Epithelial cell of esophagus (primary cell): Measurements from ENCODE around the gene SWSAP1.
"Not testable (repeated sequence)": the region's sequence is repeated elsewhere in the genome, so short reads cannot be mapped to it uniquely, and the experiment has no call there.

Experiments
- DNase-seq: peaks from one replicate; pipeline ENCODE4 v3.0.0; 2010; ENCODE audit warnings: low read depth
- H3K4me3 ChIP-seq: 2 replicates; pipeline ENCODE4 v1.5.1; 2011; ENCODE audit warnings: mild to moderate bottlenecking, low read length, control low read depth
- TF ChIP-seq, protein P1 (sequence below): IDR thresholded peaks from 2 replicates; pipeline ENCODE4 v1.5.1; 2011; ENCODE audit warnings: low read depth, mild to moderate bottlenecking, low read length, control low read depth, inconsistent platforms; ENCODE audit not compliant: insufficient read depth; ENCODE audit errors: missing control alignments

Gene SWSAP1

DNA sequence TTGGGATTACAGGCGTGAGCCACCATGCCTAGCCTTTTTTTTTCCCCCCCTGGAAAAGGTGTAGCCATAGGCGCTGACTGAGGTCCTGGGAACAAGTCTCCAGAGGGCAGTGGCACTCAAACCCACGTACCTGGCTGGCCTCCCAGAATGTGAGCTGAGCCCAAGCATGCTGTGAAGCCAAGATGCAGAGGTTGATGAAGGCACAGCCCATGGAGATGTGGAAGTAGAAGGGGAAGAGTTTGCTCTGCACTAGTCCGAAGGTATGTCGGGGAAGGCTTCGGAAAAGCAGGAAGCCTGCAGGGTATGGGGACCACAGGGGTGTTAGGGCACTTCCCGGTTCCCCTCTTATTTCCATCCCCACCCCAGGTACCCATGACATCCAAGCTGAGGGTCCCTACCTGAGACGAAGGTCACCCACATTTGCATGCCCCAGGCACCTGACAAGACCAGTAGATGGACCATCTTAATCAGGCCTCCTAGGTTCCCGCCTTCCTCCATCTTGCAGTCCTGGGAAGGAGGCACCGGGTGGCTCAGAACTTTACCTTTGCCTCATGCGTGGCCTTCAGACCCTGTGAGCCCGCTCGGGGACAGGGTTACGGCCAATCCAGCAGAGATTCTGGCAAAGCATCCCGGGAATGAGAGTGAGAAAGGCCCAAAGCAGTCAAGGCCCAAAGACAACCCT lies 29.2 kb upstream of the SWSAP1 start:
- TF ChIP-seq, protein P1, sequence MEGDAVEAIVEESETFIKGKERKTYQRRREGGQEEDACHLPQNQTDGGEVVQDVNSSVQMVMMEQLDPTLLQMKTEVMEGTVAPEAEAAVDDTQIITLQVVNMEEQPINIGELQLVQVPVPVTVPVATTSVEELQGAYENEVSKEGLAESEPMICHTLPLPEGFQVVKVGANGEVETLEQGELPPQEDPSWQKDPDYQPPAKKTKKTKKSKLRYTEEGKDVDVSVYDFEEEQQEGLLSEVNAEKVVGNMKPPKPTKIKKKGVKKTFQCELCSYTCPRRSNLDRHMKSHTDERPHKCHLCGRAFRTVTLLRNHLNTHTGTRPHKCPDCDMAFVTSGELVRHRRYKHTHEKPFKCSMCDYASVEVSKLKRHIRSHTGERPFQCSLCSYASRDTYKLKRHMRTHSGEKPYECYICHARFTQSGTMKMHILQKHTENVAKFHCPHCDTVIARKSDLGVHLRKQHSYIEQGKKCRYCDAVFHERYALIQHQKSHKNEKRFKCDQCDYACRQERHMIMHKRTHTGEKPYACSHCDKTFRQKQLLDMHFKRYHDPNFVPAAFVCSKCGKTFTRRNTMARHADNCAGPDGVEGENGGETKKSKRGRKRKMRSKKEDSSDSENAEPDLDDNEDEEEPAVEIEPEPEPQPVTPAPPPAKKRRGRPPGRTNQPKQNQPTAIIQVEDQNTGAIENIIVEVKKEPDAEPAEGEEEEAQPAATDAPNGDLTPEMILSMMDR = no peak
- no peak for DNase-seq
- H3K4me3 ChIP-seq = peak overlapping the region; percentile 85

DNA sequence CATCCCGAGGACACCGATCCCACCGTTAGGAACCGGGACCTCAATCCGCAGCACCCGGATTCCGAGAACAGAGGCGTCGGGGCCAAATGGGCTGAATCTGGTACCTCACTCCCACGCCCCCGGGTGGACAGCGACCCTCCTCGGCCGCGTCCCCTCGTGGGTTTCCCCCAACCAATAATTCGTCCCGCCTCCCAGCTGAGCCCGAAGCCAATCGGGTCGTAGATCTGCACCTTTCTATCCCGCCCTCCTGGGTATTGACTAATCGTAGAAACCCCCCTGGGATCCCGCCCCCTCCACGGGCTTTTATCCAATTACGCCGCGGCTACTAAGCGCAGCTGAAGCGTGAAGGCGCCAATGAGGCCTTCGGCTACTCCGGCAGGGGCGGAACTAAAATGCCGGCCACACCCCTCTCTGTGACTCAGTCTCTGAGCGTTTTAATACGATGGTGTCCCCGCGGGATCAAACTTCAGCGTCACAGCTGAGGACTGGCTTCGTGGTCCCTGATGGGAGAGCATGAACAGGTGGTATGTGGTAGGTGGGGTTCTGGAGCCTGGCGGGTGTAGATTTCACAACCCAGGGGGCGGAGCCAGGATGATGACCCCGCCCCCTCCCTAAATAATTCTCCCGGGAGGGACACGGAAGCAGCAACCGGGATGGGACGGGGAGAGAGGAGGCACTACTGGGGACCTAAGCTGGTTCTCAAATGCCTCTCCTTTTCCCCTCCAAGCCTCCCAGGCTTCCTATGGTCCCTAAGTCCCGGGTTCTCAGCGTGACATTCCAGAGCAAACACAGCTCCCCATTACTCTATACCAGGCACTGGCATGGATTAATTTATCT lies 28.1 kb upstream of the SWSAP1 start, which contains the start of the genes CCDC159 and TMEM205:
Gene CCDC159 (plus strand): TSS at position 416 of the 837 bp plus-strand sequence. CDS start 88 bp downstream, at position 504.
Gene TMEM205 (minus strand): TSS at position 165 of the 837 bp plus-strand sequence. CDS start 649 bp downstream, outside the sequence.
- peak; percentile 99 for DNase-seq
- TF ChIP-seq, protein P1 = no peak
- peak within 1 kb of the TSS; percentile 85 for H3K4me3 ChIP-seq

DNA sequence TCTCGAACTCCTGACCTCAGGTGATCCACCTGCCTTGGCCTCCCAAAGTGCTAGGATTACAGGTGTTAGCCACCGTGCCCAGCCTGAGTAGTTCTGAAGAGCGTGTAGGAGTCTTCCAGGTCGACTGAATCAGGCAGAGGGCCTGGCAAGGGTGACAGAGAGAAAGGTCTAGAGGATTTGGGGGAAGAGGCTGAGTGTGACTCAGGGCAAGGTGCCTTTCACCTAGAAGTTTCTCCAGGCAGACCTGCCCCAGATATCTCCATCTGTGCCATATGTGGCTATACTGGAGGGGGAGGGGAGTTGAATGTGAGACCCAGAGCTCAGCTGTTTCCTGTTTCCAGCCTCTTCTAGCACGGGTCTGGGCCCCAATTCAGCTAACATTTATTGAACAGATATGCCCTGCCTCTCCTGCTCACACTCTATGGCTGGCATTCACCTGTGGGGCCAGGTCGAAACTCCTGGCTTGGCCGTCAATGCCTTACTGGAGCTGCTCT lies 26.9 kb upstream of the SWSAP1 start:
- no peak overlapping the region for H3K4me3 ChIP-seq
- no peak for DNase-seq
- TF ChIP-seq, protein P1 = no peak

DNA sequence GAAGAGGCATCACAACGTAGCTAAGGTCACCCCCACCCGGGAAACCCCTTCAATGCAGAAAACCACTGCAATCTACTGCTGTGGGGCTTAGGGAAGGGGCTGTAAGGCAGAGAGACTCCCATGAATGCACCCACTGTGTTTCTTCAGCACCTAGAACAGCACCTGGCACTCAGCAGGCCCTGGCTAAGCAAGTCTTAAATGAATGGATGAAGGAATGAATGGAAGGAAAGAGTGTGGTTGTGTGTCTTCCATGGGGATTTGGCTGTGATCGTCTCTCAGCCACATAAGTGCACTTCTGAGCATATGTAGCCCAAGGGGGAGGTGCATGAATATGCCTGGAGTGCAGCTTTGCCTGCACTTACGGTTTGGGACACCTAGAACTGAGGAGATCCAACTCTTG lies 25.3 kb upstream of the SWSAP1 start:
- DNase-seq = no peak
- H3K4me3 ChIP-seq = no peak overlapping the region
- TF ChIP-seq, protein P1 = no peak

DNA sequence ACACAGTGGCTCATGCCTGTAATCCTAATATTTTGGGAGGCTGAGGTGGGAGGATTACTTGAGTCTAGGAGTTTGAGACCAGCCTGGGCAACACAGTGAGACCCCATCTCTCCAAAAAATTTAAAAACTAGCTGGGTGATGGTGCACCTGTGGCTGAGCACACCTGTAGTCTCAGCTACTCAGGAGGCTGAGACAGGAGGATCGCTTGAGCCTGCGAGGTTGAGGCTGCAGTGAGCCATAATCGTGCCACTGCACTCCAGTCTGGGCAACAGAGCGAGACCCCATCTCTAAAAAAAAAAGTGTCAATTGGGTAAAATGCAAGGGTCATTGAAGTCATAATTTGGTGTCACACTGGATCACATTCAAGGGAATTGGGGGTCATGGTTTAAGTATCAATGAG lies 20.4 kb upstream of the SWSAP1 start:
- H3K4me3 ChIP-seq, DNase-seq: not testable (repeated sequence)

DNA sequence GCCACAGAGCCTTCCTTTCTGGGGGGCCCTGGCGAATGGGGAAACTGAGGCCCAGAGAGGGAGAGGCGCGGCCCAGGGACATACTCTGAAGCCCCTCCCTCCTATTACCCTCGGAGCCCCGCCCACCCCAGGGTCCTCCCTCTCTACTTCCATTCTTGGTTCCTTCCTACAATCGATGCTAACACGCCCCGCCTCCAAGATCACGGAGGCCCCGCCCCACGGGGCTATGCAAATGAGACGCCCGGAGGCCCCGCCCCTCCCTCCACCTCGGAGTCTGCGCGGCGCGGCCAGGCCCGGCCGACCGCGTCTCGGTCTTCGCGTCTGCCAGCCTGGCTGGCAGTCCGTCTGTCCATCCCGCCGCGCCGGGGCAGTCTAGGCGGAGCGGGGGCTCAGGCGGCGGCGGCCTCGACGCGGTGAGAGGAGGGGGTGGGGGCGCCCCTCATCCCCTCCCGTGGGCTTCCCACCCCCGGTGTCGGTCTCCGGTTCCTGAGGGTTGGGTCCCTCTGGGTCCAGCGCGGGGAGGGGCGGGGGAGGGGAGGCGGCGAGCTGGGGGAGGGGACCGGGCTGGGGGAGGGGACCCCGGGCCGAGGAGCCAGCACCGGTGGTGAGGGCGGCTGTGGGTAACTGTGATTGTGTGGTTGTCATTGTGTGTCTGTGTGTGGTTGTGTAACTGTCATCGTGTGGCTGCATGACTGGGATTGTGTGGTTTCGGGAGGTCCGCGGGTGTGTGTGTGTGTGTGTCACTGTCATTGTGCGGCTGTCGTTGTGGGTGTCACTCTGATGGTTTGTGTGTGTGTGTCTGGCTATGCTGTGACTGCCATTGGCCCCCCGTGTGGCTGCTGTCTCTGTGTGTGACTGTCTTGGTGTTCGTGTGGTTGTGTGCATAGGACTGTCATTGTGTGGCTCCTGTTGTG lies 19.0 kb upstream of the SWSAP1 start, which contains the start of gene PLPPR2:
Gene PLPPR2 (plus strand): TSS at position 273 of the 914 bp plus-strand sequence. CDS start 2,242 bp downstream, outside the sequence.
- H3K4me3 ChIP-seq = peak within 1 kb of the TSS; percentile 63
- TF ChIP-seq, protein P1 = no peak

More for the DNA sequence above, 19.0 kb upstream of the SWSAP1 start, which contains the start of gene PLPPR2:
- DNase-seq = peak; percentile 90
